ENCODE results near the gene TLR5.
"Not testable (repeated sequence)": the region's sequence is repeated elsewhere in the genome, so short reads cannot be mapped to it uniquely, and the experiment has no call there.

TLR5 gene, protein sequence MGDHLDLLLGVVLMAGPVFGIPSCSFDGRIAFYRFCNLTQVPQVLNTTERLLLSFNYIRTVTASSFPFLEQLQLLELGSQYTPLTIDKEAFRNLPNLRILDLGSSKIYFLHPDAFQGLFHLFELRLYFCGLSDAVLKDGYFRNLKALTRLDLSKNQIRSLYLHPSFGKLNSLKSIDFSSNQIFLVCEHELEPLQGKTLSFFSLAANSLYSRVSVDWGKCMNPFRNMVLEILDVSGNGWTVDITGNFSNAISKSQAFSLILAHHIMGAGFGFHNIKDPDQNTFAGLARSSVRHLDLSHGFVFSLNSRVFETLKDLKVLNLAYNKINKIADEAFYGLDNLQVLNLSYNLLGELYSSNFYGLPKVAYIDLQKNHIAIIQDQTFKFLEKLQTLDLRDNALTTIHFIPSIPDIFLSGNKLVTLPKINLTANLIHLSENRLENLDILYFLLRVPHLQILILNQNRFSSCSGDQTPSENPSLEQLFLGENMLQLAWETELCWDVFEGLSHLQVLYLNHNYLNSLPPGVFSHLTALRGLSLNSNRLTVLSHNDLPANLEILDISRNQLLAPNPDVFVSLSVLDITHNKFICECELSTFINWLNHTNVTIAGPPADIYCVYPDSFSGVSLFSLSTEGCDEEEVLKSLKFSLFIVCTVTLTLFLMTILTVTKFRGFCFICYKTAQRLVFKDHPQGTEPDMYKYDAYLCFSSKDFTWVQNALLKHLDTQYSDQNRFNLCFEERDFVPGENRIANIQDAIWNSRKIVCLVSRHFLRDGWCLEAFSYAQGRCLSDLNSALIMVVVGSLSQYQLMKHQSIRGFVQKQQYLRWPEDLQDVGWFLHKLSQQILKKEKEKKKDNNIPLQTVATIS

GRCh38 chr1:223142795-223143536 is at the start of gene TLR5:
Gene TLR5, minus strand, starts transcription at chr1:223143248. Its CDS starts 30,217 bp downstream, at chr1:223113031.
- DNase-seq (ENCODE audit: low read depth in 2 of 2) = peak; percentile 83 to 89

- DNase-seq (ENCODE audit: low read depth in 2 of 2) = peak; percentile 38 to 58
Observed at GRCh38 chr1:223189903-223190724, 47.1 kb upstream of the TLR5 start.

DNA sequence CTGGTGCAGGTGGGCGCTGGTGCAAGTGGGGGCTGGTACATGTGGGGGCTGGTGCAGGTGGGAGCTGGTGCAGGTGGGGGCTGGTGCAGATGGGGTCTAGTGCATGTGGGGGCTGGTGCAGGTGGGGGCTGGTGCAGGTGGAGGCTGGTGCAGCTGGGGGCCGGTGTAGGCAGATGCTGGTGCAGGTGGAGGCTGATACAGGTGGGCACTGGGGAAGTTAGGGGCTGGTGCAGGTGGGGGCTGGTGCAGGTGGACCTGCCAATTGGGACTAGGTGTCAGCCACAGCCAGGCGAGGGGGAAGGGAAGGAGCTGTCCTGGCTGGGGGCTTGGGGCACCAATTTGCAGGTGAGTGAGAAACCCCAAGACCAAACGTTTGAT is 46.5 kb upstream of the TLR5 start:
- no peak for DNase-seq (ENCODE audit: low read depth in 2 of 2)

GRCh38 chr1:223188618-223189356 is 45.7 kb upstream of the TLR5 start:
- no peak for DNase-seq (ENCODE audit: low read depth in 2 of 2)

- no peak for DNase-seq (ENCODE audit: low read depth in 2 of 2)
Observed at GRCh38 chr1:223186800-223187199, 43.8 kb upstream of the TLR5 start.

GRCh38 chr1:223183268-223183862 is 40.3 kb upstream of the TLR5 start:
- DNase-seq (ENCODE audit: low read depth in 2 of 2) = no peak

DNA sequence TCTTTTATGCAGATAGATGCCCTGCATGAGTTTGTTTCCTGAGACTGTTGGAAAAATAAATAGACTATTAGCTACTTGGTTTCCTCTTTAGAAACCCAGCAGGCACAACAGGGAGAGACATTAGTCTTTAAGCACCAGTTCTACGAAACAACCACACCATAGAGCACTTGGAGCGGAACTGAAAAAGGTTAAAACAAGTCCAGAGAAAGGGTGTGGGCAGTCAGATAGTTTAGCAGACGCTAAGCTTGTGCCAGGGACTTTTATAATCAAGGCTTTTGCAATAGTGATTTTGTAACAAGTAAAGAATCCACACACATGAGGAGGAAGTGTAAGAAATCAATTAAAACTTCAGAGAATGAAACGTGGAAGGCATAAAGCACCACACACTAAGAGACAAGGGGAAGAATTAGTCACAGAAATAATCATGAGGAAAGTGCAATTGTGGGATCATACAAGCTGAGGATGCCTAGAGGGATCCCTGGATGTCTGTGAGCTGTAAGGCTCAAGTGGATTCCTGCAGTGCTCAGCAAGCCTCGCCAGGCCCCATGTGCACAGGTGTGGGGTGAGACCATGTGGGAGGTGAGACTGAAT is 37.8 kb upstream of the TLR5 start:
- no peak for DNase-seq (ENCODE audit: low read depth in 2 of 2)

DNA sequence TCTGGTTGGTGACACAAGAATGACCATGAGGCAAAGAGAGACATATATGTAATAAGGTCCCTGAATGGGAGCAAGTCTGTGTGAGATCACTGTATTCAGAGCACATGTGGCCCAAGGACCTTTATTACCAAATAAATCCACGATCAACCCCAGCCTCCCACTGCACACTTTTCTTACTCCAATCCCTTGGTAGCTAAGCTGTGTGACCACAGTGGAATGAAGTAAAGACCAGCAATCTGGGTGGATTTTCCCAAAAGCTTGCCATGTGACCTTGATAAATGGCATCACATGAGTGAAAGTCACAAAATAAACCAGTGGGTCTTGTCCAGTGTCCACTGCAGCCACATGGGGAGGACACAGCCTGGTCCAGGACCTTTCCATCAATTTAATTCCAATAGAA is 36.7 kb upstream of the TLR5 start:
- DNase-seq (ENCODE audit: low read depth in 2 of 2) = no peak

DNA sequence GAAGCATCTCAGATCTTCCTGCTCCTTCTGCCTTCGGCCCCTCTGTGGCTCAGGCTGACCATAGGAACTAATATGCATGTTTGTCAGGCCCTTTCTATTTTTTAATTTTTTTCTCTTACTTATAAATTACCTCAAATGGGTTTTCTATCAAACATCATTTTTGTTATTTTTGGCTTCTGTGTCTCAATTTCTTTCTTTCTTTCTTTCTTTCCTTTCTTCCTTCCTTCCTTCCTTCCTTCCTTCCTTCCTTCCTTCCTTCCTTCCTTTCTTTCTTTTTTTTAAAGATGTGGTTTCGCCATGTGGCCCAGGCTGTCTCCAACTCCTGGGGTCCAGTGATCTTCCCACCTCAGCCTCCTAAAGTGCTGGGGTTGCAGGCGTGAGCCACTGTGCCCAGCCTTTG is 36.2 kb upstream of the TLR5 start:
- DNase-seq (ENCODE audit: low read depth in 2 of 2) = no peak

DNA sequence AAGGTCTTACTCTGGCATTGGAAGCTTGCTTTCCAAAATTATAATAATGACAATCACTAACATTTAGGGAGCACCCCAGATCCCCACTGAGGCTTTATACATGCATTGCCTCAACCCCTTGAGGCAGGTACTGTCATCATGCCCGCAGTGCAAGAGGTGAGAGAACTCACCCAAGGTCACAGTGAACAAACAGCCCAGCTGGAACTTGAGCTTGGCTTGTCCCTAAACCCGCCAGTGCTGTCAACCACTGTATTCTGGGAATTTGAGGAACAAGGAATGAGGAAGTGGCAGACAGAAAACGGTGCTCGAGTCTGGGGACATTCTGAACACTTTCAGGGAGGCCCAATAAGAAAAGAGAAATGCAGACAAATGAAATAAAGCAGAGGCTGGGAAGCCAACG is 34.6 kb upstream of the TLR5 start:
- DNase-seq (ENCODE audit: low read depth in 2 of 2) = no peak

- no peak for DNase-seq (ENCODE audit: low read depth in 2 of 2)
Observed at GRCh38 chr1:223176437-223176836, 33.4 kb upstream of the TLR5 start.

GRCh38 chr1:223175633-223176032 is 32.6 kb upstream of the TLR5 start:
- DNase-seq (ENCODE audit: low read depth in 2 of 2) = no peak

DNA sequence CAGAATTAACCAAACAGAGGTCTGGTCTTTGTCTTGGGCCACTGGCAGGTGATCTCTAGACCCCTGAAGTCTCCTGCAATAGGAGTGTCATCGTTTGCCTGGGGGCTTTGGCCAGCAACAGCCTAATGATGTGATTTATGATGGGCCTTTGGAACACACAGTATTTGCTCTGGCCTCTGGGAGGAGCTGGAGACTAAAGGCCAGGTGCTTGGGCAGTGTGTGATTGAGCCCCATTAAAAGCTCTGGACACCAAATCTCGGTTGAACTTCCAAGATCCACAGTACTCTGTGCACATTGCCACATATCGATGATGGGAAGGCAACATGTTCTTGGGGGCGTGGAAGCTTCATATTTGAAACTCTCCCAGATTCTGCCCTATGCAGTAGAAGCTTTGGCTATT is 32.0 kb upstream of the TLR5 start:
- DNase-seq (ENCODE audit: low read depth in 2 of 2) = no peak

DNA sequence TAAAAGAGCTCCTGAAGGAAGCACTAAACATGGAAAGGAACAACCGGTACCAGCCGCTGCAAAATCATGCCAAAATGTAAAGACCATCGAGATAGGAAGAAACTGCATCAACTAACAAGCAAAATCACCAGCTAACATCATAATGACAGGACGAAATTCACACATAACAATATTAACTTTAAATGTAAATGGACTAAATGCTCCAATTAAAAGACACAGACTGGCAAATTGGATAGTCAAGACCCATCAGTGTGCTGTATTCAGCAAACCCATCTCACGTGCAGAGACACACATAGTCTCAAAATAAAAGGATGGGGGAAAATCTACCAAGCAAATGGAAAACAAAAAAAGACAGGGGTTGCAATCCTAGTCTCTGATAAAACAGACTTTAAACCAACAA is 26.4 kb upstream of the TLR5 start:
- DNase-seq (ENCODE audit: low read depth in 2 of 2) = not testable (repeated sequence)

- no peak for DNase-seq (ENCODE audit: low read depth in 2 of 2)
Observed at GRCh38 chr1:223161321-223161720, 18.3 kb upstream of the TLR5 start.

DNA sequence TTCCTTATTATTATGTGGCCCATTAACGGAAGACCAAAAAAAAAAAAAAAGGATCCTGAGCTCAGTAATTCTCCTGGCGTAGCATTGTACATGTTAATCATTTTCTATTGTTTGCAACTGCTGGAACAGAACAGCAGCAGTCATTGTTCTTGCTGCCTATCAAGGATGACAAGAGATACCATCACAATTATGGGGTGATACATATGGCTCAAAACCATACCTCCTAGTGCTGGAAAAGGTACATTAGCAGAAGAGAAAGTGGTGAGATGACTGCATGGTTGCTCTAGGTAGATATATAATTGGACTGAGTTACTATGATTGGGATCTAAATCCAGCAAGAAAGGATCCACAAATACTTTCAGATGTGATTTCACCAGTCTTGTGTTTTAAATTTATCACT is 13.3 kb upstream of the TLR5 start:
- DNase-seq (ENCODE audit: low read depth in 2 of 2) = no peak

DNA sequence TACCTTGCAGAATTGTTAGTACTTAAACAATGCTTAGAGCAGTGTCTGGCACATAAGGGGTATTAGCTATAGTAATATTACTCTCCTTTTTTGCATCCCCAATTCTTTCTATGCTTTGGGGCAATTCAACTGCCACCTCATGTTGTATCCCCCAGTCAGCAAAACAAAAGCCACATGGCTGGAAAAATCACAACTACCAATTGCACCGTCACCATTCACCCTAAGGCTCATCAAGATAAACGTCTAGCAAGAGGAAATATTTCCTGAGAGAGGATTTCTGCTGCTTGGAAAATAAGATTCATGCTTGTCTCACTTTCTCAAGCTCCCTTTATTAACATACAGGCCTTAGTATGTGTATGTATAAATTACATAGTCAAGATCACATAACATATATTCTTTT is 12.1 kb upstream of the TLR5 start:
- DNase-seq (ENCODE audit: low read depth in 2 of 2) = no peak

- DNase-seq (ENCODE audit: low read depth in 2 of 2) = no peak
Observed at GRCh38 chr1:223153177-223154119, 10.4 kb upstream of the TLR5 start.

DNA sequence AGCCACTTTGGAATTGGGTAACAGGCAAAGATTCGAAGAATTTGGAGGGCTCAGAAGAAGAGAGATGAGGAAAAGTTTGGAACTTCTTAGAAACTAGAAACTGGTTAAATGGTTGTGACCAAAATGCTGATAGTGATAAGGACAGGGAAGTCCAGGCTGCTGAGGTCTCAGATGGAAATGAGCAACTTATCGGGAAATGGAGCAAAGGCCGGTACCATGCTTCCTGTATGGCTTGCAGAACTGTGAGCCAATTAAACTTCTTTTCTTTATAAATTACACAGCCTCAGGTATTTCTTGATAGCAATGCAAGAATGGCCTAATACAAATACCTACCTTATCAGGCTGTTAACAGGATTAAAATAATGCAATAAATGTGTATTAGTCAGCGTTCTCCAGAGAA is 9.4 kb upstream of the TLR5 start:
- no peak for DNase-seq (ENCODE audit: low read depth in 2 of 2)

Measured in stimulated activated CD4-positive, alpha-beta T cell treated with anti-CD3 and anti-CD28 coated beads, Interleukin-12 subunit alpha, Interleukin-12 subunit beta, amount 100 ng/mL, for 24 hours (primary cell).